Hematopoietic multipotent progenitor cell treated with erythropoietin and hydrocortisone succinate and interleukin-3 and kit ligand, for 17 days (in vitro differentiated cells): Measurements from ENCODE around the gene EML6.

Experiments used
- DNase-seq: peaks from one replicate; pipeline ENCODE4 v3.0.0-alpha.2; 2015; ENCODE audit warnings: low spot score

EML6 gene

GRCh38 chr2:54880428-54880827 lies 157.0 kb downstream of the EML6 start:
- no peak for DNase-seq

- no peak for DNase-seq
Observed at GRCh38 chr2:54881759-54882158, 158.3 kb downstream of the EML6 start.

- no peak for DNase-seq
Observed at GRCh38 chr2:54885891-54886290, 162.4 kb downstream of the EML6 start.

GRCh38 chr2:54887850-54888545 lies 164.5 kb downstream of the EML6 start:
- DNase-seq: no peak

GRCh38 chr2:54889053-54889452 lies 165.6 kb downstream of the EML6 start:
- no peak for DNase-seq

GRCh38 chr2:54891909-54892308 lies 168.4 kb downstream of the EML6 start:
- DNase-seq: no peak

- DNase-seq: no peak
Observed at GRCh38 chr2:54894467-54894866, 171.0 kb downstream of the EML6 start.

GRCh38 chr2:54895730-54896129 lies 172.3 kb downstream of the EML6 start:
- DNase-seq: no peak

- no peak for DNase-seq
Observed at GRCh38 chr2:54897420-54898310, 174.2 kb downstream of the EML6 start.

- DNase-seq: no peak
Observed at GRCh38 chr2:54898456-54899226, 175.2 kb downstream of the EML6 start.

GRCh38 chr2:54899576-54900200 lies 176.2 kb downstream of the EML6 start:
- no peak for DNase-seq

GRCh38 chr2:54901224-54901986 lies 177.9 kb downstream of the EML6 start:
- no peak for DNase-seq

- DNase-seq: no peak
Observed at GRCh38 chr2:54902763-54903162, 179.3 kb downstream of the EML6 start.

GRCh38 chr2:54903736-54904554 lies 180.5 kb downstream of the EML6 start:
- no peak for DNase-seq

- DNase-seq: no peak
Observed at GRCh38 chr2:54904836-54905235, 181.4 kb downstream of the EML6 start.

- no peak for DNase-seq
Observed at GRCh38 chr2:54906716-54907115, 183.3 kb downstream of the EML6 start.

GRCh38 chr2:54907663-54908062 lies 184.2 kb downstream of the EML6 start:
- DNase-seq: no peak

- DNase-seq: no peak
Observed at GRCh38 chr2:54908591-54908990, 185.1 kb downstream of the EML6 start.

GRCh38 chr2:54909001-54909400 lies 185.5 kb downstream of the EML6 start:
- DNase-seq: no peak

- no peak for DNase-seq
Observed at GRCh38 chr2:54912305-54912704, 188.8 kb downstream of the EML6 start.

- no peak for DNase-seq
Observed at GRCh38 chr2:54912893-54913292, 189.4 kb downstream of the EML6 start.
